HEK293T (cell line): ENCODE results near the gene SEMA7A.

Experiments used
- CTCF ChIA-PET: fragments of 350-600 bp; formaldehyde crosslinking; extraction: SDS; loops from one replicate; lab custom pipeline; 2021; ENCODE audit warnings: antibody characterized with exemption, inconsistent platforms; lab: Yijun Ruan, JAX
- POLR2A ChIA-PET: fragments of 350-600 bp; formaldehyde crosslinking; extraction: SDS; loops from one replicate; lab custom pipeline; 2020; ENCODE audit warnings: antibody characterized with exemption, inconsistent platforms; lab: Yijun Ruan, JAX
- DNase-seq: peaks from one replicate; pipeline ENCODE4 v3.0.0; 2012; ENCODE audit warnings: mixed read lengths; ENCODE audit errors: extremely low spot score
- ARNT ChIP-seq: fragments of 450-650 bp; IDR thresholded peaks from 2 replicates; pipeline ENCODE4 v1.6.1; 2017; ENCODE audit warnings: mild to moderate bottlenecking
- BHLHE40 ChIP-seq: fragments of 450-650 bp; IDR thresholded peaks from 2 replicates; pipeline ENCODE4 v1.6.1; 2016; ENCODE audit warnings: mild to moderate bottlenecking, moderate library complexity, borderline replicate concordance
- CTBP1 ChIP-seq: fragments of 450-650 bp; IDR thresholded peaks from 2 replicates; pipeline ENCODE4 v1.6.1; 2016; ENCODE audit warnings: borderline replicate concordance
- ELF4 ChIP-seq: fragments of 450-650 bp; IDR thresholded peaks from 2 replicates; pipeline ENCODE4 v1.6.1; 2017; ENCODE audit warnings: antibody characterized with exemption
- FOXA1 ChIP-seq: fragments of 450-650 bp; IDR thresholded peaks from 2 replicates; pipeline ENCODE4 v1.6.1; 2016; ENCODE audit warnings: mild to moderate bottlenecking
- FOXK2 ChIP-seq: fragments of 450-650 bp; IDR thresholded peaks from 2 replicates; pipeline ENCODE4 v1.6.1; 2016; ENCODE audit warnings: mild to moderate bottlenecking
- FOXM1 ChIP-seq: fragments of 450-650 bp; IDR thresholded peaks from 2 replicates; pipeline ENCODE4 v1.6.1; 2017; ENCODE audit warnings: mild to moderate bottlenecking, borderline replicate concordance
- HDGF ChIP-seq: fragments of 450-650 bp; IDR thresholded peaks from 2 replicates; pipeline ENCODE4 v1.6.1; 2017; ENCODE audit warnings: antibody characterized with exemption, borderline replicate concordance
- L3MBTL2 ChIP-seq: fragments of 450-650 bp; conservative IDR thresholded peaks from 2 replicates; pipeline ENCODE4 v1.6.1; 2016; ENCODE audit warnings: mild to moderate bottlenecking
- LEF1 ChIP-seq: fragments of 450-650 bp; IDR thresholded peaks from 2 replicates; pipeline ENCODE4 v1.6.1; 2017; ENCODE audit warnings: mild to moderate bottlenecking, borderline replicate concordance
- NFRKB ChIP-seq: fragments of 450-650 bp; IDR thresholded peaks from 2 replicates; pipeline ENCODE4 v1.6.1; 2016; ENCODE audit warnings: mild to moderate bottlenecking, moderate library complexity
- PKNOX1 ChIP-seq: fragments of 450-650 bp; IDR thresholded peaks from 2 replicates; pipeline ENCODE4 v1.6.1; 2016
- SP1 ChIP-seq: fragments of 450-650 bp; IDR thresholded peaks from 2 replicates; pipeline ENCODE4 v1.6.1; 2017
- SUZ12 ChIP-seq: fragments of 450-650 bp; IDR thresholded peaks from 2 replicates; pipeline ENCODE4 v1.6.1; 2016; ENCODE audit warnings: mild to moderate bottlenecking
- TARDBP ChIP-seq: fragments of 450-650 bp; IDR thresholded peaks from 2 replicates; pipeline ENCODE4 v1.6.1; 2016
- ZNF384 ChIP-seq: fragments of 450-650 bp; IDR thresholded peaks from 2 replicates; pipeline ENCODE4 v1.6.1; 2016

SEMA7A gene

GRCh38 chr15:74382004-74382816, 51.5 kb downstream of the SEMA7A start:
- peak; percentile 80 for TF ChIP-seq PKNOX1
- no peak for TF ChIP-seq TARDBP
- TF ChIP-seq FOXM1: 0 out of 2 replicates have a peak, but pooled peaks have one; percentile 26
- no peak for TF ChIP-seq FOXA1
- TF ChIP-seq FOXK2: no peak
- TF ChIP-seq NFRKB: no peak
- peak; percentile 94 for DNase-seq
- POLR2A ChIA-PET: interaction anchor here (0.7 to 1.3 kb wide), 3 partner anchors 38 to 163 kb away, joined by 3 to 5 read pairs (median 3); partner anchors contain the start of gene UBL7
- CTCF ChIA-PET: interaction anchor here (0.6 to 3.3 kb wide), 11 partner anchors 9 to 378 kb away, joined by 3 to 19 read pairs (median 4); partner anchors contain the start of gene ARID3B

- CTCF ChIA-PET: interaction anchor here (0.8 to 3.3 kb wide), 4 partner anchors 8 to 98 kb away, joined by 3 to 17 read pairs (median 6); no protein-coding TSS in a partner anchor
- POLR2A ChIA-PET: interaction anchor here (0.7 kb wide), 1 partner anchor 39 kb away, joined by 3 read pairs; no protein-coding TSS in a partner anchor
- TF ChIP-seq TARDBP (no peak), SUZ12 (no peak)
- DNase-seq: no peak
These were observed 52.3 kb downstream of the SEMA7A start for GRCh38 chr15:74381481-74381880.

- TF ChIP-seq L3MBTL2 (no peak), NFRKB (no peak), ARNT (no peak), HDGF (no peak), FOXA1 (no peak), FOXM1 (no peak), FOXK2 (no peak), SUZ12 (no peak), ELF4 (no peak), CTBP1 (no peak), ZNF384 (no peak), BHLHE40 (no peak), PKNOX1 (no peak), TARDBP (no peak), LEF1 (no peak), SP1 (no peak)
- ChIA-PET POLR2A (no interaction called here), CTCF (interaction anchor here (0.8 to 3.3 kb wide), 2 partner anchors 59 to 61 kb away, joined by 3 to 17 read pairs; no protein-coding TSS in a partner anchor)
- no peak for DNase-seq
These were observed 52.6 kb downstream of the SEMA7A start for GRCh38 chr15:74381190-74381453.

- ChIA-PET CTCF (interaction anchor here (0.8 to 3.3 kb wide), 3 partner anchors 59 to 262 kb away, joined by 3 to 17 read pairs (median 4); no protein-coding TSS in a partner anchor), POLR2A (no interaction called here)
- no peak for TF ChIP-seq TARDBP
- no peak for TF ChIP-seq ZNF384
- no peak for TF ChIP-seq ARNT
- no peak for TF ChIP-seq FOXA1
- TF ChIP-seq ELF4: no peak
- no peak for TF ChIP-seq FOXK2
- TF ChIP-seq HDGF: no peak
- DNase-seq: no peak
These were observed 53.2 kb downstream of the SEMA7A start for GRCh38 chr15:74380361-74381189.

GRCh38 chr15:74378848-74379247, 54.9 kb downstream of the SEMA7A start:
- TF ChIP-seq FOXA1 (no peak), PKNOX1 (no peak), CTBP1 (no peak), TARDBP (no peak), FOXK2 (no peak), LEF1 (no peak), ELF4 (no peak), BHLHE40 (no peak), NFRKB (no peak), L3MBTL2 (no peak), SP1 (no peak), FOXM1 (no peak), ZNF384 (no peak), HDGF (no peak), ARNT (no peak), SUZ12 (no peak)
- CTCF ChIA-PET: interaction anchor here (0.6 to 1.1 kb wide), 5 partner anchors 11 to 390 kb away, joined by 3 read pairs; partner anchors contain the start of gene CYP11A1
- DNase-seq: no peak
- POLR2A ChIA-PET: no interaction called here
